ENCODE measurements around the gene BLOC1S4.

GRCh38 chr4:6699903-6700302, 16.1 kb upstream of the BLOC1S4 start:
- no peak for TF ChIP-seq POLR2A (IDR thresholded peaks at IDR 0.05; ENCODE audit: low read length)
- TF ChIP-seq GATA1 (IDR thresholded peaks at IDR 0.05; ENCODE audit: low read depth, low read length): no peak
